Naive B cell (primary cell): ENCODE results near the gene PCNA. TPM values are rescaled to one million over a fixed set of nuclear protein-coding genes. Genes with fewer than 3 reads are reported as not detected.
"Not testable (repeated sequence)": the region's sequence is repeated elsewhere in the genome, so short reads cannot be mapped to it uniquely, and the experiment has no call there.

Experiments
- ATAC-seq, 2 donors: fragments of 150-1000 bp; cut with Tn5 transposase; 2 replicates each; pipeline ENCODE4 v1.10.0; 2021; ENCODE audit warnings: low read depth in 2 of 2, mild to moderate bottlenecking in 2 of 2, moderate library complexity in 2 of 2
- DNase-seq: peaks from one replicate; pipeline ENCODE4 v3.0.0; 2022
- H3K27ac Mint-ChIP-seq, 6 donors: one replicate each; pipeline ENCODE4 v1.8.0; 2020 to 2022; ENCODE audit warnings: mild to moderate bottlenecking in 6 of 6, mixed read lengths in 6 of 6, moderate library complexity in 5 of 6, inconsistent platforms in 2 of 6
- H3K27me3 Mint-ChIP-seq, 3 donors: one replicate each; pipeline ENCODE4 v1.8.0; 2021 to 2022; ENCODE audit warnings: mixed read lengths in 3 of 3, mild to moderate bottlenecking in 1 of 3
- H3K36me3 Mint-ChIP-seq, 2 donors: one replicate each; pipeline ENCODE4 v1.8.0; 2020 to 2022; ENCODE audit warnings: mixed read lengths in 2 of 2, inconsistent platforms in 1 of 2, mild to moderate bottlenecking in 1 of 2
- H3K4me1 Mint-ChIP-seq, 3 donors: one replicate each; pipeline ENCODE4 v1.8.0; 2020 to 2022; ENCODE audit warnings: mixed read lengths in 3 of 3, inconsistent platforms in 1 of 3, mild to moderate bottlenecking in 1 of 3, moderate library complexity in 1 of 3
- H3K4me3 Mint-ChIP-seq, 8 donors: one replicate each; pipeline ENCODE4 v1.8.0; 2020 to 2022; ENCODE audit warnings: mild to moderate bottlenecking in 8 of 8, mixed read lengths in 8 of 8, moderate library complexity in 8 of 8, inconsistent platforms in 2 of 8
- H3K9me3 Mint-ChIP-seq, 7 donors: one replicate each; pipeline ENCODE4 v1.8.0; 2020 to 2022; ENCODE audit warnings: mixed read lengths in 7 of 7, mild to moderate bottlenecking in 5 of 7, inconsistent platforms in 2 of 7, moderate library complexity in 1 of 7
- polyA plus RNA-seq, 6 donors: library from polyadenylated mRNA; unstranded; fragments of 300-500 nt; fragmentation: Illumina TruSeq; gene quantifications; one replicate each; pipeline ENCODE4 v1.2.3, GENCODE V29; 2021; ENCODE audit warnings: low read depth in 6 of 6

PCNA gene
- polyA plus RNA-seq, 6 donors from 2014 or later = 33.4 to 43.0 (median 39.0) TPM

DNA sequence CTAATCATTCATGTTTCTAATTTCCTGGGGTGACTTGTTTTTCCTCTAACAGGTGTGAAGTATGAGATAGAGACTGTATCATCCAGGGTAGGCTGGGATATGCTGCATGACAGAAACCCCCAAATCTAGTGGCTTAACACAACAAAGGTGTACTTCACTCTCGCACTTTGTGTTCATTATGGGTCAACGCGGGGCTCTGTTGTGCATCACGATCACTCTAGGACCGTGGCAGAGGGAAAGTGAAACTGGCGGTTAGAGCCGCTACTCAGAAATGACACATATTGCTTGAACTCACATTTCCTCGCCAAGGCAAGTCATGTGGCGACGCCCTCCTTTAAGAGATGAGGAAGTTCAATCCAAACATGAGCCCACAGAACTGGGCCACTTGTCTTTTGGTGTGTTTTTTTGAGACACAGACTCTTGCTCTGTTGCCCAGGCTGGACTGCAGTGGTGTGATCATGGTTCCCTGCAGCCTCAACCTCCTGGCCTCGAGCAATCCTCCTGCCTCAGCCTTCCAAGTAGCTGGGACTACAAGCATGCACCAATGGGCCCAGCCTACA is 41.3 kb downstream of the PCNA start:
- H3K36me3 Mint-ChIP-seq = no peaks in the 10 kb centered on the region
- peaks cover 35 to 53% (median 49%) of the 10 kb centered on the region in 3 donors for H3K4me1 Mint-ChIP-seq

DNA sequence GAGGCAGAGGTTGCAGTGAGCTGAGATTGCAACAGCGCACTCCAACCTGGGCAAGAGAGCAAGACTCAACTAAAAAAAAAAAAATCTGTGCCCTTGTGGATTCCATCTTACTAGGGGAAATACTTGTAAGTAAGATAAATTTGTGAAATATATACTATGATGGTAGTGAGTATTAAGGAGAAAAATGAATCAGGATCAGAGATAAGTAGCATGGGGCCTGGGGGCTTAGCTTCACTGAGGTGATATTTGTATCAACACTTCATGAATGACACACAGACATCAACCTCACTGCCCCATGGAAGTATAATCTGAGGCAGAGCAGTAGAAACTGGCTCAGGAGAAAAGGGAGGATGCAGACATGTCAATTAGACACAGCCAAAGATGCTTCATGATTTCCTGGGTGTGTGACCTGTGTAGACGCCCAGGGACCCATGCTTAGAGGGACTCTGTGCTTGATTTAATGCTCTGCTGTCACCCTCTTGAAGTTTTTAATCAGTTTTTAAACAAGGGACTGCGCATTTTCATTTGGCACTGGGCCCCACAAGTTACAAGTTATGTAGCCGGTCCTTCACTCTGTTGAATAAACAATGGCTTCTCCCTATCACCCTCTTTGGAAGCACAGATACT is 41.9 kb downstream of the PCNA start:
- peak overlapping the region; percentile 71 to 95 (median 86) for H3K4me3 Mint-ChIP-seq
- no peak for ATAC-seq
- H3K36me3 Mint-ChIP-seq = no peaks in the 10 kb centered on the region
- no peaks in the 10 kb centered on the region for H3K9me3 Mint-ChIP-seq
- DNase-seq = no peak
- H3K27ac Mint-ChIP-seq = peak overlapping the region; percentile 93 to 99 (median 97)
- H3K27me3 Mint-ChIP-seq = no peaks in the 10 kb centered on the region
- H3K4me1 Mint-ChIP-seq = peaks cover 35 to 53% (median 50%) of the 10 kb centered on the region in 3 donors

More for the DNA sequence above, 41.3 kb downstream of the PCNA start:
- Mint-ChIP-seq H3K4me3 (peak overlapping the region; percentile 71 to 95 (median 86)), H3K9me3 (no peaks in the 10 kb centered on the region), H3K27me3 (no peaks in the 10 kb centered on the region), H3K27ac (peak overlapping the region; percentile 93 to 99 (median 97))
- peak; percentile 94 to 97 for ATAC-seq
- peak; percentile 77 for DNase-seq

DNA sequence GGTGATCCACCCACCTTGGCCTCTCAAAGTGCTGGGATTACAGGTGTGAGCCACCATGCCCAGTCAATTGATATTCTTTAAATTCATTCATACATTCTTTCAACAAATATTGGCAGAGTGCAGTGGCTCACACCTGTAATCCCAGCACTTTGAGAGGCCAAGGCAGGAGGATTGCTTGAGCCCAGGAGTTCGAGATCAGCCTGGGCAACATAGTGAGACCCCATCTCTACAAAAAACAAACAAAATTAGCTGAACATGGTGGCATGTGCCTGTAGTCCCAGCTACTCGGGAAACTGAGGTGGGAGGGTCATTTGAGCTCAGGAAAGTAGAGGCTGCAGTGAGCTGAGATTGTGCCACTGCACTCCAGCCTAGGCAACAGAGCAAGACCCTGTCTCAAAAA is 42.8 kb downstream of the PCNA start:
- not testable (repeated sequence) for ATAC-seq, H3K4me3 Mint-ChIP-seq, H3K27me3 Mint-ChIP-seq, H3K36me3 Mint-ChIP-seq, H3K9me3 Mint-ChIP-seq, DNase-seq
- Mint-ChIP-seq H3K4me1 (peaks cover 35 to 53% (median 50%) of the 10 kb centered on the region in 3 donors), H3K27ac (peak overlapping the region in 2 of 6 donors; percentile 93 to 96)

DNA sequence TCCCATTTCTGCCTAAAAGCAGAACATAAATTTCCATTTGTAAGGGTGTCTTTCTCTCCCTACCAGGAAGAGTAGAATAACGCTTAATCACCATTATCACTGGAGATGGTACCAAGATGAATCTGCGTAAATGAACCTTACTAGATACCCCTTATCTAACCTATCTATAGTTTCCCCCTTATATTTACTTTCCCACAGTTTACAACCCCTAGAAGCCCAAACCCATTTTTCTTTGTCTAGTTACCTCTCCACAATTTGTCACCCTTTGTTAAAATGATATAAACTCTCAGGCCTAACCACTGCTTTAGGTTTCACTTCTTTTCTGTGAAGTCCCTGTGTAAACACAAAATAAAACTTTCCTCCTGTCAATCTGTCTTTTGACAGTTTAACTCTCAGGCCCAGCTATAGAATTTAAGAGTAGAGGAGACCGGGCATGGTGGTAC is 45.5 kb downstream of the PCNA start:
- Mint-ChIP-seq H3K36me3 (no peaks in the 10 kb centered on the region), H3K9me3 (no peaks in the 10 kb centered on the region), H3K4me1 (peaks cover 27 to 34% (median 31%) of the 10 kb centered on the region in 3 donors), H3K4me3 (no peak overlapping the region), H3K27ac (peak overlapping the region in 5 of 6 donors; percentile 19 to 94 (median 43)), H3K27me3 (no peaks in the 10 kb centered on the region)
- ATAC-seq (no peak), DNase-seq (no peak)

DNA sequence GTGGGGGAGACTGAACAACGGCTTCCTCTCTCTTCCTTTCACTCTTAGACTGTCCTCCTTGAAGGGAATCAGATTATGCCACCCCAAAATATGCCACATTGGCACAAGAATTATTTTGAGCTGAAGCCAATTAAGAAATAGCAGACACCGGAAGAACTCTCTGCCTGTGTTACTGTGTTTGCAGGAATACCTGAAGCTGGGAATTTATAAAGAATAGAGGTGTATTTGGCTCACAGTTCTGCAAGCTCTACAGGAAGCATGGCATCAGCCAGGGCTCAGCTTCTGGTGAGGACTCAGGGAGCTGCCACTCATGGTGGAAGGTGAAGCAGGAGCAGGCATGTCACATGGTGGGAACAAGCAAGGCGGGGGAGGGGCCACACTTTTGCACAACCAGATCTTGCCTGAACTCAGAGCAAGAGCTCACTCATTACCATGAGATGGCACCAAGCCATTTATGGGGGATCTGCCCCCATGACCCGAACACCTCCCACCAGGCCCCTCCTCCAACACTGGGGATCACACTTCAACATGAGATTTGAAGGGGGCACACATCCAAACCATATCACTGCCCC is 46.0 kb downstream of the PCNA start:
- DNase-seq (no peak), ATAC-seq (no peak)
- Mint-ChIP-seq H3K27me3 (no peaks in the 10 kb centered on the region), H3K4me3 (peak overlapping the region in 1 of 8 donors; percentile 38), H3K27ac (peak overlapping the region in 5 of 6 donors; percentile 24 to 94 (median 35)), H3K36me3 (no peaks in the 10 kb centered on the region), H3K9me3 (no peaks in the 10 kb centered on the region), H3K4me1 (peaks cover 24 to 29% (median 27%) of the 10 kb centered on the region in 3 donors)

DNA sequence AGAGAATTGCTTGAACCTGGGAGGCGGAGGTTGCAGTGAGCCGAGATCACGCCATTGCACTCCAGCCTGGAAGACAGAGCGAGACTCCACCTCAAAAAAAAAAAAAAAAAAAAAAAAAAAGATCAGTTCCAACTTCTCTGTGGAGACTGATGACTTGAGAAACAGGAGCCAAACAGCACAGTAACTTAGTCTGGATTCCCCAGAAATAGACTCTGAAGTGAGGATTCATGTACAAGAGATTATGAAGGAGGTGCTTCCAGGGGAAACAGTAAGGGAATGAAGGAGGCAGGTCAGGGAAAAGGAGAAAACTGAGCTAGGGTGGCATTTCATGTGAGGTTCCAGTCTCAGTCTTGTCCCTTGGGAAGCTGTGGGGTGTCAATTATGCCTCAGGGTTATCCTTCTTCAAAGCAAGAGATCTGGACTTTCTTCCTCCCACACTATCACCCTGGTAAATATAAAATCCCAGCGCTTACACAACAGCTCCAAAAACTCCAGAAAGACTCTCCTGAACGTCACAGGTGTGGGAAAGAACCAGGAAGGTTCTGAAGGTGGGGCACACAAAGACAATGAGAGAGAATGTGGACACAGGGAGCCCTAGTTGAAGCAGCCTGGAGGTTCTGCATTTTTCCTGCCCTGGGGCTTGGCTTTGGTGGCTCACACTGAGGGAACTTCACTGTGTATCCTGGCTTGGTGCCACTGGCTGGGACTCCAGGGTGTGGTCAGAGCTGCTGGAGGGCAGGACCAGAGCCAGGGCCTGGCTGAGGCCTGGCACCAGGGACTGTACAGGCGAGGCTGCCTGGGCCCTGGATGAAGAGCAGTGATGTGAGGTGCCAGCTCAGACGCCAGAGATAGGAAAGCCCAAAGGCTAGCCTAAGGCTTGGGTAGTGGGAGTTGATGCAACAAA is 46.8 kb downstream of the PCNA start:
- DNase-seq = no peak
- ATAC-seq = no peak
- peaks cover 17 to 21% (median 20%) of the 10 kb centered on the region in 3 donors for H3K4me1 Mint-ChIP-seq
- H3K27ac Mint-ChIP-seq = peak overlapping the region in 4 of 6 donors; percentile 16 to 94 (median 38)
- no peak overlapping the region for H3K4me3 Mint-ChIP-seq
- no peaks in the 10 kb centered on the region for H3K36me3 Mint-ChIP-seq
- no peaks in the 10 kb centered on the region for H3K27me3 Mint-ChIP-seq
- no peaks in the 10 kb centered on the region for H3K9me3 Mint-ChIP-seq

DNA sequence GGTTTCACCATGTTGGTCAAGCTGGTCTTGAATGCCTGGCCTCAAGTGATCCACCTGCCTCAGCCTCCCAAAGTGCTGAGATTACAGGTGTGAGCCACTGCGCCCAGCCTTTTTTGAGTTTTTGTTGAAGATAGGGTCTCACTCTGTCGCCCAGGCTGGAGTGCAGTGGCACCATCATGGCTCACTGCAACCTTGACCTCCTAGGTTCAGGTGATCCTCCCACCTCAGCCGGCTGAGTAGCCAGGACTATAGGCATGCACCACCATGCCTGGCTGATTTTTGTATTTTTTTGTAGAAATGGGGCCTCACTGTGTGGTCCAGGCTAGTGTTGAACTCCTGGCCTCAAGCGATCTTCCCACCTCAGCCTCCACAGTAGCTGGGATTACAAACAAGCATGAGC is 47.8 kb downstream of the PCNA start:
- ATAC-seq, H3K36me3 Mint-ChIP-seq, H3K27ac Mint-ChIP-seq, H3K27me3 Mint-ChIP-seq, H3K4me3 Mint-ChIP-seq, H3K9me3 Mint-ChIP-seq, DNase-seq: not testable (repeated sequence)
- peaks cover 12 to 17% (median 13%) of the 10 kb centered on the region in 3 donors for H3K4me1 Mint-ChIP-seq

DNA sequence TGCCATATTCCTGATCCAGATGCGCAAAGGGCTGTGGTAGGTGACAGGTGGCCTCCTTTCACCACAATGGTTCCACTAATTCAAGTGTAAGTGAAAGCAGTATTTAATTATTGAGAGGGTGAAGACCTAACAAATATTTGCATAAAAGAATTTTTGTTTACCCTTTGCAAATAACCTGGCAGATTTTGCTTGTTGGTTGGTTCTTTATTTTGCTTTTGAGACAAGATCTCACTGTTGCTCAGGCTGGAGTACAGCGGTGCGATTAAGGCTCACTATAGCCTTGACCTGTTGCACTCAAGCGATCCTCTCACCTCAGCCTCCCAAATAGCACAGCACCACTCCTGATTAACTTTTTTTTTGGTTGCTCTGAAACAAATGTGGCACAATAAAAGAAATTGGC is 49.2 kb downstream of the PCNA start:
- ATAC-seq (no peak), DNase-seq (no peak)
- Mint-ChIP-seq H3K4me1 (peaks cover 12 to 17% (median 13%) of the 10 kb centered on the region in 3 donors), H3K4me3 (no peak overlapping the region), H3K9me3 (no peaks in the 10 kb centered on the region), H3K36me3 (no peaks in the 10 kb centered on the region), H3K27me3 (no peaks in the 10 kb centered on the region), H3K27ac (peak overlapping the region in 1 of 6 donors; percentile 63)

DNA sequence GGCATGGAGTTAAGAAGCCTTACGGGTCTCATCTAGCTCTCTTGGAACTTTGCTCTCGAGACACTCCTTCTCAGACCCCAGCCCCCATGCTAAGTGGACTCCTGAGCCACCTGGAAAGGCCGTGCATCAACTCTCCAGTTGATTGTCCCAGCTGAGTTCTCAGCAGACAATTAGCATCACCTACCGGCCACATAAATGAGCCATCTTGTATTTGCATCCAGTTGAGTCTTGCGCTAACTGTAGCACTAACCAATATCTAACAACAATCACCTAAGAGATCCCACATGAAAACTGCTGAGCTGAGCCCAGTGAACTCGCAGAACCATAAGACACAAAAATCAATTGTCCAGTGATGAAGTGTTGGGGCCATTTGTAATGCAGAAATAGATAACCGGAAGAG is 49.7 kb downstream of the PCNA start:
- peak overlapping the region in 2 of 6 donors; percentile 22 to 63 for H3K27ac Mint-ChIP-seq
- H3K9me3 Mint-ChIP-seq = no peaks in the 10 kb centered on the region
- no peak for ATAC-seq
- H3K4me3 Mint-ChIP-seq = no peak overlapping the region
- DNase-seq = no peak
- H3K4me1 Mint-ChIP-seq = peaks cover 12 to 17% (median 13%) of the 10 kb centered on the region in 3 donors
- no peaks in the 10 kb centered on the region for H3K36me3 Mint-ChIP-seq
- no peaks in the 10 kb centered on the region for H3K27me3 Mint-ChIP-seq

DNA sequence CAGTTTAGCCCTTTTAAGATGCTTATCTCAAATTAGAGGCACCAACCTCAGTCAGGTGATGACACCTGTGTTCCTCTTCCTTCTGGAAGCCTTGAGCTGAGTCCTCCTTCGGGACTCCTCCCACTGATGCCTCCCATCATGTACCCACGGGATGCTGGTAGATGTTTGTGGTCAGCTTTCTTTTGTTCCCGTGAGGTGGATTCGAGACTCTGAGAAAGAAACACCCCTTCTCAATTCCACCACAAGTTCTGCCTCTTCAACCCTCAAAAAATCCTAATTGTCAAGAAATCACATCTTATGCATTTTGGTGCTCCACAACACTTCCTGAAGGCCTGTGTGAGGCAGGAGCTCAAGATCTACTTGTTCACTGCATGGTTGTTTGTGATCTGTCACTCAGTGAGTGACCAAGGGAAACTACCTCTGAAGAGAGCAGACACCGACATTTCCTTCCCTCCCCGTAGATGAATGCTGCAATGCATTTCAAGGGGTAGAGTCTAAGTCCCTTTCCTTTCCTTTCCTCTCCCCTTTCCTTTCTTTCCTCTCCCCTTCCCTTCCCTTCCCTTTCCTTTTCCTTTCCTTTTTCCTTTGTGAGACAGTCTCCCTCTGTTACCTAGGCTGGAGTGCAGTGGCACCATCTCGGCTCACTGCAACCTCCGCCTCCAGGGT is 50.5 kb downstream of the PCNA start:
- Mint-ChIP-seq H3K4me3 (no peak overlapping the region), H3K27ac (peak overlapping the region in 2 of 6 donors; percentile 29 to 53), H3K9me3 (no peaks in the 10 kb centered on the region), H3K4me1 (peaks cover 10 to 14% (median 11%) of the 10 kb centered on the region in 3 donors), H3K36me3 (no peaks in the 10 kb centered on the region), H3K27me3 (no peaks in the 10 kb centered on the region)
- DNase-seq = no peak
- no peak for ATAC-seq

DNA sequence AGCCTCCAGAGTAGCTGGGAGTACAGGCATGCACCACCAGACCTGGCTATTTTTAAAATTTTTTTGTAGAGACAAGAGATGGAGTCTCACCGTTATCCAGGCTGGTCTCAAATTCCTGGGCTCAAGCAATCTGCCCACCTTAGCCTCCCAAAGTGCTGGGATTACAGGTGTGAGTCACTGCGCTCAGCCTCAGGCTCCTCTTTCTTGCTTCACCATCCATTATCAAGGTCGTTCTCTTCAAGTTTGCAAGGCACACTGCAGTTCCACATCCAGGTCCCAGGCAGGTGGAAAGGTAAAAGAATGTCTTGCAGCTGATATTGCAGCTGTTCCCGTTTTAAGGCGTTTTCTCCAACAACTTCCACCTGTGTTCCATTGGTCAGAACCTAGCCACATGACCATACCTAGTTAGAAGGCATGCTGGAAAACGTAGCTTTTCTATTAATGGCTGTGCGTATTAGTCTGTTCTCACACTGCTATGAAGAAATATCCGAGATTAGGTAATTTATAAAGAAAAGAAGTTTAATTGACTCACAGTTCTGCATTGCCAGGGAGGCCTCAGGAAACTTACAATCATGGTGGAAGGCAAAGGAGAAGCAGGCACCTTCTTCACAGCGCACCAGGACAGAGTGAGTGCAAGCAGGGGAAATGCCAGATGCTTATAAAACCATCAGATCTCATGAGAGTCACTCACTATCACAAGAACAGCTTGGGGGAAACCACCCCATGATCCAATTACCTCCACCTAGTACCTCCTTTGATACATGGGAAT is 51.7 kb downstream of the PCNA start:
- peak overlapping the region in 1 of 6 donors; percentile 44 for H3K27ac Mint-ChIP-seq
- ATAC-seq = no peak
- H3K4me1 Mint-ChIP-seq = peaks cover 3 to 7% (median 6%) of the 10 kb centered on the region in 3 donors
- DNase-seq = no peak
- no peaks in the 10 kb centered on the region for H3K36me3 Mint-ChIP-seq
- no peaks in the 10 kb centered on the region for H3K27me3 Mint-ChIP-seq
- H3K9me3 Mint-ChIP-seq = no peaks in the 10 kb centered on the region
- H3K4me3 Mint-ChIP-seq = no peak overlapping the region

DNA sequence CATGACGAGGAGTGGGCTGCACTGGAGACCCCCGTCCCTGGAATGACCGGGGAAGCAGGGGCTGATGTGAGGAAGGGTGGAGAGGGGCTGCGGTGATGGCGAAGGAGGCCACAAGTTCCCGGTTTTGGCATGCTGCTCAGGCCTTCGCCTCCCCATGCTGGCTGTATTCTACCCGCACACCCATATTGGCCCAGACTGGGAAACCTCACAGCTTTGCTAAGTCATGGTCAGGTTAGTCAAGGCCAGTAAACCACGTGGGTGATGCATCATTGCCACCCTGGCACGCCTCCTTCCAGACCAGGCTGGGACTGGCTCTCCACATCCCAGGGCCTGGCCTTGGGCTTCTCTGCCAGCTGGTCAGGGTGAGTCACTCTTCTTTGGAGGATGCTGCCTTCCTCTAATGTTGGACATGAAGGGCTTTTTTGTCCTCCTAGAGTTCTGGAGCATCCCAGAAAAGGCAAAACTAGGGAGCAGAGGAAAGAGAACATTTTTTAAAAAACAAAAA is 53.8 kb downstream of the PCNA start:
- Mint-ChIP-seq H3K4me3 (no peak overlapping the region), H3K4me1 (peaks cover 3 to 8% (median 6%) of the 10 kb centered on the region in 3 donors), H3K27ac (peak overlapping the region in 1 of 6 donors; percentile 33), H3K27me3 (no peaks in the 10 kb centered on the region), H3K36me3 (no peaks in the 10 kb centered on the region), H3K9me3 (no peaks in the 10 kb centered on the region)
- DNase-seq (no peak), ATAC-seq (no peak)
